Measurements from ENCODE around the gene POP7. TPM values are rescaled to one million over a fixed set of nuclear protein-coding genes. Genes with fewer than 3 reads are reported as not detected.

POP7 gene
- total RNA-seq, 1 experiment from 2014 or later, result 96.9 TPM

GRCh38 chr7:100673302-100673941 lies 32.5 kb upstream of the POP7 start, which contains the start of gene GNB2:
GNB2 (plus strand) TSS chr7:100673740; CDS start chr7:100676266, 2,526 bp downstream.
- no peak within 1 kb of the TSS for H2AK5ac ChIP-seq (ENCODE audit: insufficient read length, low read length)
- H3K27me3 Mint-ChIP-seq (ENCODE audit: low read depth), result peaks cover 36% of the 10 kb centered on the region
- peak within 1 kb of the TSS; percentile 12 for H2BK12ac ChIP-seq (ENCODE audit: insufficient read length, low read depth, low read length)
- H4K20me1 ChIP-seq (ENCODE audit: control insufficient read depth, insufficient read depth, insufficient read length), result no peaks in the 10 kb centered on the region
- peak within 1 kb of the TSS; percentile 95 for H3K18ac ChIP-seq (ENCODE audit: insufficient read length, low read depth, low read length)
- no peak within 1 kb of the TSS for H3T11ph ChIP-seq (ENCODE audit: low read length)
- H3K27me3 ChIP-seq (ENCODE audit: insufficient read depth, low read length), result no peaks in the 10 kb centered on the region
- H2BK120ac ChIP-seq (ENCODE audit: low read depth, low read length, poor library complexity, severe bottlenecking), result no peak within 1 kb of the TSS
- H3K14ac ChIP-seq (ENCODE audit: insufficient read depth, low read length), result peak within 1 kb of the TSS; percentile 92
- H3K79me1 ChIP-seq (ENCODE audit: insufficient read depth, low read depth, low read length, poor library complexity, severe bottlenecking), result no peaks in the 10 kb centered on the region
- peak within 1 kb of the TSS; percentile 98 to 100 (median 99) for H3K27ac Mint-ChIP-seq
- peak within 1 kb of the TSS; percentile 83 to 92 for H3K4me3 Mint-ChIP-seq
- H3K36me3 Mint-ChIP-seq (ENCODE audit: insufficient read depth in 1 of 3, low read depth in 3 of 3), result peaks cover 8 to 16% (median 16%) of the 10 kb centered on the region in 3 experiments; a peak in 6 of 7 replicates
- peak within 1 kb of the TSS; percentile 30 for H2BK5ac ChIP-seq (ENCODE audit: insufficient read length, low read length)
- peak within 1 kb of the TSS; percentile 86 for H3K27ac ChIP-seq (ENCODE audit: insufficient read length, low read depth, low read length)
- H3K56ac ChIP-seq (ENCODE audit: insufficient read length, low read depth, low read length), result no peak within 1 kb of the TSS
- no CpG with 5 or more reads among the region's 65 CpGs for WGBS (ENCODE audit: extremely low coverage, insufficient read length, low lambda C conversion rate)
- H3K9me3 ChIP-seq (ENCODE audit: control insufficient read depth, low read depth, low read length), result no peaks in the 10 kb centered on the region
- no peak for TF ChIP-seq CTCF (conservative IDR thresholded peaks at IDR 0.05)
- H3K4me1 Mint-ChIP-seq, result peaks cover 4 to 7% of the 10 kb centered on the region in 2 experiments; a peak in 3 of 4 replicates
- H4K5ac ChIP-seq (ENCODE audit: insufficient read length, low read depth, low read length), result peak within 1 kb of the TSS; percentile 23
- DNase-seq, result peak; percentile 99
- no peak within 1 kb of the TSS for H2BK15ac ChIP-seq (ENCODE audit: low read depth, low read length)
- H4K91ac ChIP-seq (ENCODE audit: insufficient read length, low read depth, low read length), result no peak within 1 kb of the TSS
- H3K23ac ChIP-seq (ENCODE audit: insufficient read length, low read depth, low read length), result no peak within 1 kb of the TSS
- no peak within 1 kb of the TSS for H3K4ac ChIP-seq (ENCODE audit: low read depth, low read length)
- no peak within 1 kb of the TSS for H2BK20ac ChIP-seq (ENCODE audit: low read depth, low read length, poor library complexity, severe bottlenecking)
- H3K9me3 Mint-ChIP-seq, result no peaks in the 10 kb centered on the region
- peak within 1 kb of the TSS; percentile 75 for H3K4me2 ChIP-seq (ENCODE audit: insufficient read depth, insufficient read length, low read length)
- no peaks in the 10 kb centered on the region for H3K4me1 ChIP-seq (ENCODE audit: insufficient read depth, low read length)
- no peaks in the 10 kb centered on the region for H3K79me2 ChIP-seq (ENCODE audit: insufficient read depth, low read length)
- no peak within 1 kb of the TSS for H4K8ac ChIP-seq (replicated peaks; ENCODE audit: insufficient read length, low read depth, low read length)
- peak within 1 kb of the TSS; percentile 78 for H3K9ac ChIP-seq (ENCODE audit: extremely low read depth, insufficient read length, low read length)
- H2AFZ ChIP-seq (ENCODE audit: low read length), result no peak within 1 kb of the TSS
- H3K23me2 ChIP-seq (ENCODE audit: insufficient read length, low read depth, low read length, poor library complexity, severe bottlenecking), result peaks cover 20% of the 10 kb centered on the region
